Nephron (organoid): Measurements from ENCODE around the gene HYAL2.
"Not testable (repeated sequence)": the region's sequence is repeated elsewhere in the genome, so short reads cannot be mapped to it uniquely, and the experiment has no call there.

ENCODE experiments used
- H3K27ac Mint-ChIP-seq, 3 experiments: 2 replicates each; pipeline ENCODE4 v1.8.0; 2020; ENCODE audit warnings: mixed read lengths in 3 of 3, mild to moderate bottlenecking in 2 of 3, moderate library complexity in 1 of 3
- H3K27me3 Mint-ChIP-seq: 2 replicates; pipeline ENCODE4 v1.8.0; 2021; ENCODE audit warnings: low read depth, mild to moderate bottlenecking, moderate library complexity, mixed read lengths
- H3K36me3 Mint-ChIP-seq: 2 replicates; pipeline ENCODE4 v1.8.0; 2020; ENCODE audit warnings: low read depth, mixed read lengths
- H3K4me1 Mint-ChIP-seq: 2 replicates; pipeline ENCODE4 v1.8.0; 2020; ENCODE audit warnings: mixed read lengths
- H3K4me3 Mint-ChIP-seq, 3 experiments: 2 replicates each; pipeline ENCODE4 v1.8.0; 2020; ENCODE audit warnings: mild to moderate bottlenecking in 3 of 3, mixed read lengths in 3 of 3, moderate library complexity in 2 of 3
- H3K9me3 Mint-ChIP-seq: 2 replicates; pipeline ENCODE4 v1.8.0; 2020; ENCODE audit warnings: mixed read lengths
- CTCF ChIP-seq, 3 experiments: fragments of 200-600 bp; sonication (generic); IDR thresholded peaks; one replicate each; pipeline ENCODE4 v1.5.0; 2021; ENCODE audit warnings: antibody characterized with exemption in 3 of 3; ENCODE audit not compliant: unreplicated experiment in 3 of 3

HYAL2 gene

GRCh38 chr3:50290161-50290641, 32.3 kb downstream of the HYAL2 start:
- peaks cover 3% of the 10 kb centered on the region for H3K27me3 Mint-ChIP-seq
- peaks cover 14% of the 10 kb centered on the region for H3K4me1 Mint-ChIP-seq
- no peaks in the 10 kb centered on the region for H3K9me3 Mint-ChIP-seq
- no peak for TF ChIP-seq CTCF (IDR thresholded peaks at IDR 0.05; ENCODE audit: unreplicated experiment in 3 of 3)
- peak overlapping the region; percentile 64 to 83 (median 78) for H3K4me3 Mint-ChIP-seq
- H3K36me3 Mint-ChIP-seq, result no peaks in the 10 kb centered on the region
- H3K27ac Mint-ChIP-seq, result no peak overlapping the region

- Mint-ChIP-seq H3K4me3 (peak overlapping the region; percentile 64 to 78 (median 65)), H3K27me3 (peaks cover 3% of the 10 kb centered on the region), H3K27ac (no peak overlapping the region), H3K4me1 (peaks cover 14% of the 10 kb centered on the region), H3K36me3 (no peaks in the 10 kb centered on the region), H3K9me3 (no peaks in the 10 kb centered on the region)
- TF ChIP-seq CTCF (IDR thresholded peaks at IDR 0.05; ENCODE audit: unreplicated experiment in 3 of 3), result no peak
Observed at GRCh38 chr3:50289130-50289529, 33.4 kb downstream of the HYAL2 start.

DNA sequence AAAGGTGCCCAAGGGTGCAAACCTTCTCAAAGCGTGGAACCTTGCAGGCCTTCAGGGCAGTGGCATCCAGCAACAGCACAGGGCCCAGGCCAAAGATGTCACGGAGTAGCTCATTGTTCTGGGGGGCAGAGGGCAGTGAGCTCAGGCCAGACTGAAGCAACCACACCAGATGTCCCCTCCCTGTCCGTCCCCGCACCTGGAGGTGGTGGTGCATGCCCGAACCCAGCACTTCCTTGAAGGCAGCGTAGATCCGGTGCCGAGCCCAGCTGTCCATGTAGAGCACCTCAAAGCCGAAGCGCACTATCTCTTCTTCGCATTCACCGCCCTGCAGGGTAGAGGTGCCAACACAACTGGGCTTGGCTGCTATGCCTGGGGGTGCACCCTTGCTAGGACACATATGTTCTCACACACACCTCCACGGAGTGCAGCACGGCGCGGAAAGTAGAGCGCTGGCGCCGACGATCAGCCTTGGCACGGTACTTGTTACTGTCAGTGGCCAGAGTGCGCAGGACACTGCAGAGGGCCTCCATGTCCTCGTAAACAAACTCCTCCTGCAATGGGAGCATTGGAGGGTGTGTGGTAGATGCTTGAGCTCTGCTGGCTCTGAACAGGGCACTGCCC, 34.0 kb downstream of the HYAL2 start:
- Mint-ChIP-seq H3K9me3 (no peaks in the 10 kb centered on the region), H3K27ac (no peak overlapping the region), H3K4me1 (peaks cover 14% of the 10 kb centered on the region), H3K27me3 (peaks cover 3% of the 10 kb centered on the region), H3K36me3 (no peaks in the 10 kb centered on the region), H3K4me3 (peak overlapping the region in 2 of 3 experiments; percentile 13 to 78)
- TF ChIP-seq CTCF (IDR thresholded peaks at IDR 0.05; ENCODE audit: unreplicated experiment in 3 of 3), result no peak

DNA sequence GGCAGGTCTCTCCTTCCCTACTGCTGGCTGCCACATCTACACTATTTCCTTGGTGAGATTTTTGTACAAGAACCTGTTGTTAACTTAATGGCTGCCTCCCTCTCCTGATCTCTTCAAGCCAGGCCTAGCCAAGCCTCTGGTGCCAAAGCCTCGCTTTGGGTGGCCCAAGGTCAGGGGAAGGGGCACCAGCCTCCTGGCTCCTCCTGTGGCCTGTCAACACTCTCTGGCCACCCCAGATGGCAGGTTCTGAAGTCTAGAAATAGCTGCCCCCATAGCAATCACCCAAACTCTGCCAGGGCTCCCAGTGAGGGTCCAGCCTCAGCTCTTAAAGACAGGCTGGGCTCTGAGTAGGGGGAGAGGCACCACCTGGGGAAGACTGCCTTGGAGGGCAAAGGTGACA, 35.3 kb downstream of the HYAL2 start:
- peaks cover 7% of the 10 kb centered on the region for H3K4me1 Mint-ChIP-seq
- peak overlapping the region in 1 of 3 experiments; percentile 46 for H3K4me3 Mint-ChIP-seq
- H3K27ac Mint-ChIP-seq, result no peak overlapping the region
- no peaks in the 10 kb centered on the region for H3K27me3 Mint-ChIP-seq
- H3K36me3 Mint-ChIP-seq, result no peaks in the 10 kb centered on the region
- no peaks in the 10 kb centered on the region for H3K9me3 Mint-ChIP-seq
- no peak for TF ChIP-seq CTCF (IDR thresholded peaks at IDR 0.05; ENCODE audit: unreplicated experiment in 3 of 3)

- H3K27me3 Mint-ChIP-seq, result no peaks in the 10 kb centered on the region
- H3K9me3 Mint-ChIP-seq, result no peaks in the 10 kb centered on the region
- TF ChIP-seq CTCF (IDR thresholded peaks at IDR 0.05; ENCODE audit: unreplicated experiment in 3 of 3), result no peak
- H3K4me3 Mint-ChIP-seq, result no peak overlapping the region
- H3K27ac Mint-ChIP-seq, result no peak overlapping the region
- H3K36me3 Mint-ChIP-seq, result no peaks in the 10 kb centered on the region
- H3K4me1 Mint-ChIP-seq, result peaks cover 6% of the 10 kb centered on the region
Observed at GRCh38 chr3:50286322-50287227, 36.0 kb downstream of the HYAL2 start.

DNA sequence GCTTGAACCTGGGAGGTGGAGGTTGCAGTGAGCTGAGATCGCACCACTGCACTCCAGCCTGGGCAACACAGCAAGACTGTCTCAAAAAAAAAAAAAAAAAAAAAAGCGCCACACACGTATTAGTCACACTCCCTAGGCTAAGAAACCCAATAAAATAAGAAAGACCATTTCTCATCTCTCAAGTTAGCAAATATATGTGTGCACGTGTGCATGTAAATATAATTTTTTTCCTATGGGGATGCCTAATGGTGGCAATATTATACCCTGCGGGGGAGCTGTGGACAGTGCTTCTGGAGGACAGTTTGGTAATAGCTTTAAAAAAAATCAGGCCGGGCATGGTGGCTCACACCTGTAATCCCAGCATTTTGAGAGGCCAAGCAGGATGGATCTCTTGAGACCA, 38.4 kb downstream of the HYAL2 start:
- not testable (repeated sequence) for H3K4me1 Mint-ChIP-seq, H3K27me3 Mint-ChIP-seq, H3K4me3 Mint-ChIP-seq, H3K9me3 Mint-ChIP-seq, H3K36me3 Mint-ChIP-seq, H3K27ac Mint-ChIP-seq
